ENCODE data around the gene ACTL7A. TPM values are rescaled to one million over a fixed set of nuclear protein-coding genes. Genes with fewer than 3 reads are reported as not detected.
A peak's percentile ranks its signal among the peaks of the same experiment; 100 is the strongest.

Gene ACTL7A
- total and polyA plus RNA-seq, 2 of the 13 experiments (the other 11 are each of a cell fraction or from before 2014, with no cell fraction given): not detected

- 0% methylated on average over 1 of the region's 1 CpG for WGBS (ENCODE audit: low lambda C conversion rate)
- H3K4me1 ChIP-seq (ENCODE audit: insufficient read depth, low read length): peaks cover 90% of the 10 kb centered on the region
- in situ Hi-C loops (cut with HindIII; ENCODE audit: extremely low pct_ligation_motif_present, low pct_unique_long_range_greater_than_20kb): loop anchor here (5.0 kb wide), 1 partner anchor 47 kb away; the partner anchor contains the start of genes ABITRAM and ELP1
- peak; percentile 94 for ATAC-seq
- no peaks in the 10 kb centered on the region for H3K9me3 ChIP-seq (ENCODE audit: low read length)
- no peak overlapping the region for H2AFZ ChIP-seq (ENCODE audit: low read length)
- H3K9ac ChIP-seq (ENCODE audit: insufficient read depth, low read depth, low read length): peak overlapping the region; percentile 93
- peaks cover 8 to 21% of the 10 kb centered on the region in 2 experiments for H3K36me3 ChIP-seq (replicated peaks in 1 of 2; ENCODE audit: control insufficient read depth in 1 of 2, insufficient read depth in 2 of 2, low read length in 2 of 2)
- intact Hi-C loops (cut with micrococcal nuclease; ENCODE audit: unreplicated experiment): loop anchor here (1.0 to 5.0 kb wide), 2 partner anchors 9 to 47 kb away; partner anchors contain the start of genes ABITRAM and ELP1
- peak overlapping the region; percentile 77 for H3K4me2 ChIP-seq (ENCODE audit: low read depth, low read length)
- ChIA-PET CTCF (ENCODE audit: low intra/inter-chr PET ratio, low total read pairs) (no interaction called here), POLR2A (interaction anchor here (0.6 to 4.7 kb wide), 15 partner anchors 8 to 196 kb away, joined by 3 to 45 read pairs (median 7); partner anchors contain the start of genes ABITRAM and ELP1)
- peaks cover 59% of the 10 kb centered on the region for H3K79me2 ChIP-seq (ENCODE audit: insufficient read depth, low read length)
- peak overlapping the region; percentile 57 to 67 (median 66); a peak in 5 of 6 replicates for H3K4me3 ChIP-seq (replicated peaks in 1 of 3; ENCODE audit: insufficient read depth in 1 of 3, low read depth in 2 of 3, low read length in 3 of 3)
- BruUV-seq (replicated peaks): no TSS peak
- peak; percentile 96 for FAIRE-seq
- H3K27ac ChIP-seq (ENCODE audit: extremely low read length, insufficient read depth, low read length): peak overlapping the region; percentile 99
- DNase-seq (ENCODE audit: low spot score): peak; percentile 100
- no peaks in the 10 kb centered on the region for H4K20me1 ChIP-seq (ENCODE audit: insufficient read depth, low read length)
- no peaks in the 10 kb centered on the region for H3K27me3 ChIP-seq (ENCODE audit: control insufficient read depth in 1 of 2, insufficient read depth in 2 of 2, low read length in 2 of 2)
- no peak for TF ChIP-seq SIN3B (IDR thresholded peaks at IDR 0.05; ENCODE audit: low read length)
- no peak for TF ChIP-seq ZNF709 (CRISPR knock-in tag; IDR thresholded peaks at IDR 0.05)
- TF ChIP-seq CTCF (CRISPR knock-in tag; IDR thresholded peaks at IDR 0.05): no peak
- peak; percentile 96 for TF ChIP-seq TOE1 (CRISPR knock-in tag; IDR thresholded peaks at IDR 0.05)
- TF ChIP-seq RFXAP (CRISPR knock-in tag; IDR thresholded peaks at IDR 0.05; ENCODE audit: borderline replicate concordance): no peak; the same call in none of the 2 replicates
- no peak for TF ChIP-seq PAX8 (CRISPR knock-in tag; IDR thresholded peaks at IDR 0.05; ENCODE audit: borderline replicate concordance)
- TF ChIP-seq KLF11 (CRISPR knock-in tag; IDR thresholded peaks at IDR 0.05): peak; percentile 83; the same call in 1 of the 2 replicates
- TF ChIP-seq ZNF691 (CRISPR knock-in tag; IDR thresholded peaks at IDR 0.05; ENCODE audit: borderline replicate concordance, low read depth): peak; percentile 84; the same call in 1 of the 2 replicates
- no peak for TF ChIP-seq ZNF678 (CRISPR knock-in tag; IDR thresholded peaks at IDR 0.05)
- no peak for TF ChIP-seq ZNF737 (CRISPR knock-in tag; IDR thresholded peaks at IDR 0.05; ENCODE audit: borderline replicate concordance)
- TF ChIP-seq WIZ (CRISPR knock-in tag; IDR thresholded peaks at IDR 0.05): no peak
- no peak for TF ChIP-seq TBP (CRISPR knock-in tag; IDR thresholded peaks at IDR 0.05)
- no peak; the same call in 1 of the 2 replicates for TF ChIP-seq ZFY (CRISPR knock-in tag; IDR thresholded peaks at IDR 0.05)
- TF ChIP-seq ZNF704 (CRISPR knock-in tag; IDR thresholded peaks at IDR 0.05; ENCODE audit: borderline replicate concordance): no peak
- peak; percentile 94 for TF ChIP-seq HNF4A (CRISPR knock-in tag; IDR thresholded peaks at IDR 0.05)
- peak; percentile 100 for TF ChIP-seq NFIC (IDR thresholded peaks at IDR 0.05; ENCODE audit: low read length)
- no peak for TF ChIP-seq SYNCRIP (IDR thresholded peaks at IDR 0.05; ENCODE audit: insufficient read depth, low read depth, low read length)
- no peak for TF ChIP-seq ZNF75D (CRISPR knock-in tag; IDR thresholded peaks at IDR 0.05; ENCODE audit: borderline replicate concordance)
- peak; percentile 62; the same call in 1 of the 2 replicates for TF ChIP-seq RNF219 (CRISPR knock-in tag; IDR thresholded peaks at IDR 0.05)
Measured at GRCh38 chr9:108885643-108886348, 23.7 kb downstream of the ACTL7A start.

All from HepG2 (cell line).